ENCODE measurements around the gene PCSK6.

The PCSK6 gene

DNA sequence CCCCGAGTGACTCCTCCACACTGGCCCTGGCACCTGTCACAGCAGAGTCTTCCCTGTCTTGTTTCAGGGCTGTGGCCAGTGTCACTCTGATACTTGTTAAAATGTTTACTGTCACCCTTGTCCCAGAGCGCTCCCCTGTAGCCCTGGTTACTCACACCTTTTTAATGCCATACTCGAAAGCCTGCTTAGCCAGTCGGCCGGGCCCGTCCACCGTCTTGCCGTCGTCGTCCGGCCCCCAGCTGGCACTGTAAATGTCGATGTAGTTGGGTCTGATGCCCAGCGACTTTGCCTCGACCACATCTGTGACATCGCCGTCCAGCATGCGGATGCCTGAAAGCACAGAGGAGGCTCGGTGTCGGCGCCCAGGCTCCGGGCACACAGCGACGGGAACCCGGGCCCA, 91.3 kb downstream of the PCSK6 start:
- H3K9me2 ChIP-seq (replicated peaks; ENCODE audit: insufficient read depth, low read length): no peaks in the 10 kb centered on the region
- no peak overlapping the region for H3K27ac ChIP-seq (ENCODE audit: low read depth, low read length)
- H3K4me3 ChIP-seq (ENCODE audit: insufficient read depth, low read length, poor library complexity, severe bottlenecking): no peak overlapping the region
- H3K27me3 ChIP-seq (ENCODE audit: low read length): no peaks in the 10 kb centered on the region
- no peak overlapping the region for H3K9ac ChIP-seq (ENCODE audit: low read length)
- H3K36me3 ChIP-seq (ENCODE audit: low read length): no peaks in the 10 kb centered on the region
- H3K4me2 ChIP-seq (ENCODE audit: low read depth, low read length, poor library complexity, severe bottlenecking): no peak overlapping the region
- no peaks in the 10 kb centered on the region for H3F3A ChIP-seq (ENCODE audit: insufficient read depth)
- no peaks in the 10 kb centered on the region for H3K9me3 ChIP-seq (ENCODE audit: insufficient read depth, low read length)
- TF ChIP-seq EZH2phosphoT487 (conservative IDR thresholded peaks at IDR 0.05; ENCODE audit: low read length): no peak
- TF ChIP-seq, protein P1, sequence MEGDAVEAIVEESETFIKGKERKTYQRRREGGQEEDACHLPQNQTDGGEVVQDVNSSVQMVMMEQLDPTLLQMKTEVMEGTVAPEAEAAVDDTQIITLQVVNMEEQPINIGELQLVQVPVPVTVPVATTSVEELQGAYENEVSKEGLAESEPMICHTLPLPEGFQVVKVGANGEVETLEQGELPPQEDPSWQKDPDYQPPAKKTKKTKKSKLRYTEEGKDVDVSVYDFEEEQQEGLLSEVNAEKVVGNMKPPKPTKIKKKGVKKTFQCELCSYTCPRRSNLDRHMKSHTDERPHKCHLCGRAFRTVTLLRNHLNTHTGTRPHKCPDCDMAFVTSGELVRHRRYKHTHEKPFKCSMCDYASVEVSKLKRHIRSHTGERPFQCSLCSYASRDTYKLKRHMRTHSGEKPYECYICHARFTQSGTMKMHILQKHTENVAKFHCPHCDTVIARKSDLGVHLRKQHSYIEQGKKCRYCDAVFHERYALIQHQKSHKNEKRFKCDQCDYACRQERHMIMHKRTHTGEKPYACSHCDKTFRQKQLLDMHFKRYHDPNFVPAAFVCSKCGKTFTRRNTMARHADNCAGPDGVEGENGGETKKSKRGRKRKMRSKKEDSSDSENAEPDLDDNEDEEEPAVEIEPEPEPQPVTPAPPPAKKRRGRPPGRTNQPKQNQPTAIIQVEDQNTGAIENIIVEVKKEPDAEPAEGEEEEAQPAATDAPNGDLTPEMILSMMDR (IDR thresholded peaks at IDR 0.05; ENCODE audit: insufficient read depth, low read length, poor library complexity, severe bottlenecking): no peak
- no peaks in the 10 kb centered on the region for H4K20me1 ChIP-seq (ENCODE audit: low read depth, low read length)
- H2AFZ ChIP-seq (ENCODE audit: low read depth, low read length, severe bottlenecking): no peak overlapping the region
- H3K79me2 ChIP-seq (ENCODE audit: insufficient read depth, low read length): no peaks in the 10 kb centered on the region

DNA sequence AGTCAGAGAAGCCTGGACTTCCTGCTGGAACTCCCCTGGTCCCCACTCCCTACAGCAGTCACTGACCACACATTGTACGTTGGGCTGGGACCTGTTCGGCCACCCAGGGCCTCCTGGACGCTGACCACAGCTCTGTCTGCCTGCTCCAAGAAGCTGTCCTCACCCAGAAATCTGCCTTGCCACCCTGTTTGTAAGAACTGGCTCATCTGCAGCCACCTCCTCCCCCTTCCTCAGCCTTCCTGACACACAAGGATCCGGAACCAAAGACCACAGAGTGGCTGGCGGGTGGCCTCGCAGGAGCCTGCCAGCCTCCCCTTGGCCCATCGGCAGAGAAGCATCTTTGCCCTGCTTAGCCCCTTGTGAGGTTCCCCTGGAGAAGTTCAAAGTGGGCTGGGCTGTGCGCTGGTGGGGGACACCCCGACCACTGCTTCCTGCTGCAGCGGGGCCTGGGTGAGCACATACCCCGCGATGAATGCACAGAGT, 91.9 kb downstream of the PCSK6 start:
- no peak overlapping the region for H3K4me3 ChIP-seq (ENCODE audit: insufficient read depth, low read length, poor library complexity, severe bottlenecking)
- no peaks in the 10 kb centered on the region for H3K79me2 ChIP-seq (ENCODE audit: insufficient read depth, low read length)
- no peaks in the 10 kb centered on the region for H3K36me3 ChIP-seq (ENCODE audit: low read length)
- H4K20me1 ChIP-seq (ENCODE audit: low read depth, low read length): no peaks in the 10 kb centered on the region
- no peak overlapping the region for H3K4me2 ChIP-seq (ENCODE audit: low read depth, low read length, poor library complexity, severe bottlenecking)
- H2AFZ ChIP-seq (ENCODE audit: low read depth, low read length, severe bottlenecking): no peak overlapping the region
- no peak overlapping the region for H3K9ac ChIP-seq (ENCODE audit: low read length)
- H3K9me3 ChIP-seq (ENCODE audit: insufficient read depth, low read length): no peaks in the 10 kb centered on the region
- no peaks in the 10 kb centered on the region for H3K9me2 ChIP-seq (replicated peaks; ENCODE audit: insufficient read depth, low read length)
- TF ChIP-seq, protein P1 (IDR thresholded peaks at IDR 0.05; ENCODE audit: insufficient read depth, low read length, poor library complexity, severe bottlenecking): no peak
- no peak for TF ChIP-seq EZH2phosphoT487 (conservative IDR thresholded peaks at IDR 0.05; ENCODE audit: low read length)
- no peak overlapping the region for H3K27ac ChIP-seq (ENCODE audit: low read depth, low read length)
- H3F3A ChIP-seq (ENCODE audit: insufficient read depth): no peaks in the 10 kb centered on the region
- H3K27me3 ChIP-seq (ENCODE audit: low read length): no peaks in the 10 kb centered on the region

DNA sequence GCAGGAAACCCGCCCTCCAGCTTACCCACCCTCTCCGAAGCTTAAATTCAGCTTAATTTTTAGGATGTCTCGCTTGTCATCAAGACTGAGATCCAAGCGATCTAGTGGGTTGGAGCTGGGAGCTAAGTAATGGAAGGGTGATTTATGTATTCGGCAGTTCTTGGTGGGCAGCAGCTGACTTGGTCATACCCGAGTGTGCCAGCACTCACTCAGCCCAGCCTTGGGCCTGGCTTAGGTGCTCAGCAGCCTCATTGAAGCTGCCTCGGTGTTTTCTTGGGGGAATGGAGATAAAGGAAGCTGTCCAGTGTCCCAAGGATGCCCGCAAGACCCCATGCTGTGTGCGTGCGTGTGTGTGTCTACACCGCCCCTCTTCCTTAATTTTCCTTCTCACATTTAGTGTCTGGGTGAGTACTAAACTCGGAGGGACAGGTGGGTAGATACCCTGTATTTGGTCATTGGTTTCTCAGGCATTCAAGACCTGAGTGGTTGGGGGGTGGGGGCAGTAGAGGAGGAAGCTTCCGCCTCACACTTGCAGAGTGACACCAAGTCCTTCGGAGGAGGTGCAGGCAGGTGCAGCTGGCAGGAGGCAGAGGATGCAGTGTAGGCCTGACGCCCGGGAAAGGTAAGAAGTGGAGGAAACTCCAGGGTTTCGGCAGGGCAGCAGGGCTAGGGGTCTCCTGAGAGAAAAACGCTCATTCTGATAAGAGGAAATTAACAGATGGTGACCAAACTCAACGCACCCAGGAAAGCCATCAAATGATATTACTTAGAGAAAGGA, 92.8 kb downstream of the PCSK6 start:
- Histone ChIP-seq H3F3A (ENCODE audit: insufficient read depth) (no peaks in the 10 kb centered on the region), H3K9me3 (ENCODE audit: insufficient read depth, low read length) (no peaks in the 10 kb centered on the region), H3K79me2 (ENCODE audit: insufficient read depth, low read length) (no peaks in the 10 kb centered on the region), H3K4me2 (ENCODE audit: low read depth, low read length, poor library complexity, severe bottlenecking) (no peak overlapping the region), H3K27ac (ENCODE audit: low read depth, low read length) (no peak overlapping the region), H3K9me2 (replicated peaks; ENCODE audit: insufficient read depth, low read length) (no peaks in the 10 kb centered on the region), H3K27me3 (ENCODE audit: low read length) (no peaks in the 10 kb centered on the region), H3K9ac (ENCODE audit: low read length) (no peak overlapping the region), H4K20me1 (ENCODE audit: low read depth, low read length) (no peaks in the 10 kb centered on the region), H2AFZ (ENCODE audit: low read depth, low read length, severe bottlenecking) (no peak overlapping the region), H3K4me3 (ENCODE audit: insufficient read depth, low read length, poor library complexity, severe bottlenecking) (no peak overlapping the region), H3K36me3 (ENCODE audit: low read length) (no peaks in the 10 kb centered on the region)
- TF ChIP-seq, protein P1 (IDR thresholded peaks at IDR 0.05; ENCODE audit: insufficient read depth, low read length, poor library complexity, severe bottlenecking): no peak
- no peak for TF ChIP-seq EZH2phosphoT487 (conservative IDR thresholded peaks at IDR 0.05; ENCODE audit: low read length)
